Measurements from ENCODE around the gene CCDC74A.
"Not testable (repeated sequence)": the region's sequence is repeated elsewhere in the genome, so short reads cannot be mapped to it uniquely, and the experiment has no call there.

DNA sequence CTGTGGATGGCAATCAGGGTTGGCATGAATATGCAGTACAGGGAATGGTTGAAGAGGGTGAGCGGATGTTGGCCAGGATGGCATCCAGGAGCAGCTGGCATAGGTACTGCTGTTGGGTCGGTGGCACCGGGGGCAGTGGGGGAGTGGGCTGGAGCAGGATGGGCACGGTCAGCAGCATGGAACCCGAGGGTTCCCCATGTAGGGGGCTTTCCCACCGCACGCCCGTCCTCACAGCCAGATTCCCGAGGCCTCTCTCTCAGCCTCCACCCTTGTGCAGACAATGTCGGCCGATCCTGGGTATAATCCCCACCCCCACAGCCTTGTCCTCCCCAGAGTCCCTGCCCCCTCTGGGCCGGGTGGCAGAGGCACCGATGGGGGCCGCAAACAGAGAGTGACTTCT lies 9.2 kb downstream of the CCDC74A start:
- not testable (repeated sequence) for TF ChIP-seq ELF4 (IDR thresholded peaks at IDR 0.05); SP1 (IDR thresholded peaks at IDR 0.05); FOXK2 (IDR thresholded peaks at IDR 0.05); BHLHE40 (IDR thresholded peaks at IDR 0.05; ENCODE audit: borderline replicate concordance); LEF1 (IDR thresholded peaks at IDR 0.05; ENCODE audit: borderline replicate concordance); TARDBP (IDR thresholded peaks at IDR 0.05); HDGF (IDR thresholded peaks at IDR 0.05; ENCODE audit: borderline replicate concordance); ARNT (IDR thresholded peaks at IDR 0.05); NFRKB (IDR thresholded peaks at IDR 0.05); FOXM1 (IDR thresholded peaks at IDR 0.05; ENCODE audit: borderline replicate concordance); CTBP1 (IDR thresholded peaks at IDR 0.05; ENCODE audit: borderline replicate concordance); FOXA1 (IDR thresholded peaks at IDR 0.05)
- TF ChIP-seq, protein P1, sequence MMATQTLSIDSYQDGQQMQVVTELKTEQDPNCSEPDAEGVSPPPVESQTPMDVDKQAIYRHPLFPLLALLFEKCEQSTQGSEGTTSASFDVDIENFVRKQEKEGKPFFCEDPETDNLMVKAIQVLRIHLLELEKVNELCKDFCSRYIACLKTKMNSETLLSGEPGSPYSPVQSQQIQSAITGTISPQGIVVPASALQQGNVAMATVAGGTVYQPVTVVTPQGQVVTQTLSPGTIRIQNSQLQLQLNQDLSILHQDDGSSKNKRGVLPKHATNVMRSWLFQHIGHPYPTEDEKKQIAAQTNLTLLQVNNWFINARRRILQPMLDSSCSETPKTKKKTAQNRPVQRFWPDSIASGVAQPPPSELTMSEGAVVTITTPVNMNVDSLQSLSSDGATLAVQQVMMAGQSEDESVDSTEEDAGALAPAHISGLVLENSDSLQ (IDR thresholded peaks at IDR 0.05): not testable (repeated sequence)
